Body of pancreas (tissue), 4 donors: ENCODE results near the gene FAM131C.

ENCODE experiments used
- POLR2A ChIP-seq, 3 donors: fragments of 450-650 bp; IDR thresholded peaks; one replicate each; pipeline ENCODE4 v1.6.1; 2016; ENCODE audit warnings: antibody characterized with exemption in 3 of 3, mild to moderate bottlenecking in 2 of 3
- TF ChIP-seq, protein P1 (sequence below), 7 experiments: fragments of 450-650 bp in 4 of 7; fragments of 200-600 bp in 3 of 7; sonication (generic) in 3 of 7; IDR thresholded peaks; one replicate each; pipeline ENCODE4 v1.5.1; 2016 to 2019; ENCODE audit warnings: antibody characterized with exemption in 7 of 7

DNA sequence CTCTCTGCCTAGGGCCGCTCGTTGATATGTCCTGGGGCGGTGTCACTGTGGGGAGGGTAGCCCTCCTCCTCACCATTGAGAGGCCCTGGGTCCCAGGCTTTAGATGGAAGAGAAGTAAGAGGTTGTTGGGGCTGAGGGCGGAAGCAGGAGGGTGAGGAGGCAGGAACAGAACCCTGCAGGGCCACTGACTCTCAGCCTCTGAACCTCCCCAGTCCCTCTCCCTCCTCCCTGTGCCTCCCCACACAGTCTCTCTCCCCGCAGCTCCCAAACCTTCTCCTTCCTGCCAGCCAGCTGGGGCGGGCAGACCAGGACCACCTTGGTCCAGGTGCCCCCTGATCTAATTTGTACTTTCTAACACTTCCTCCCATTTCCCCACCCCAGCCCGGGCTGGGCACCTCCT is 14.3 kb upstream of the FAM131C start:
- TF ChIP-seq, protein P1, sequence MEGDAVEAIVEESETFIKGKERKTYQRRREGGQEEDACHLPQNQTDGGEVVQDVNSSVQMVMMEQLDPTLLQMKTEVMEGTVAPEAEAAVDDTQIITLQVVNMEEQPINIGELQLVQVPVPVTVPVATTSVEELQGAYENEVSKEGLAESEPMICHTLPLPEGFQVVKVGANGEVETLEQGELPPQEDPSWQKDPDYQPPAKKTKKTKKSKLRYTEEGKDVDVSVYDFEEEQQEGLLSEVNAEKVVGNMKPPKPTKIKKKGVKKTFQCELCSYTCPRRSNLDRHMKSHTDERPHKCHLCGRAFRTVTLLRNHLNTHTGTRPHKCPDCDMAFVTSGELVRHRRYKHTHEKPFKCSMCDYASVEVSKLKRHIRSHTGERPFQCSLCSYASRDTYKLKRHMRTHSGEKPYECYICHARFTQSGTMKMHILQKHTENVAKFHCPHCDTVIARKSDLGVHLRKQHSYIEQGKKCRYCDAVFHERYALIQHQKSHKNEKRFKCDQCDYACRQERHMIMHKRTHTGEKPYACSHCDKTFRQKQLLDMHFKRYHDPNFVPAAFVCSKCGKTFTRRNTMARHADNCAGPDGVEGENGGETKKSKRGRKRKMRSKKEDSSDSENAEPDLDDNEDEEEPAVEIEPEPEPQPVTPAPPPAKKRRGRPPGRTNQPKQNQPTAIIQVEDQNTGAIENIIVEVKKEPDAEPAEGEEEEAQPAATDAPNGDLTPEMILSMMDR (IDR thresholded peaks at IDR 0.05), result no peak
- no peak for TF ChIP-seq POLR2A (IDR thresholded peaks at IDR 0.05)
